Measurements from ENCODE around the gene CHD8.
"Not testable (repeated sequence)": the region's sequence is repeated elsewhere in the genome, so short reads cannot be mapped to it uniquely, and the experiment has no call there.

CHD8 gene, protein sequence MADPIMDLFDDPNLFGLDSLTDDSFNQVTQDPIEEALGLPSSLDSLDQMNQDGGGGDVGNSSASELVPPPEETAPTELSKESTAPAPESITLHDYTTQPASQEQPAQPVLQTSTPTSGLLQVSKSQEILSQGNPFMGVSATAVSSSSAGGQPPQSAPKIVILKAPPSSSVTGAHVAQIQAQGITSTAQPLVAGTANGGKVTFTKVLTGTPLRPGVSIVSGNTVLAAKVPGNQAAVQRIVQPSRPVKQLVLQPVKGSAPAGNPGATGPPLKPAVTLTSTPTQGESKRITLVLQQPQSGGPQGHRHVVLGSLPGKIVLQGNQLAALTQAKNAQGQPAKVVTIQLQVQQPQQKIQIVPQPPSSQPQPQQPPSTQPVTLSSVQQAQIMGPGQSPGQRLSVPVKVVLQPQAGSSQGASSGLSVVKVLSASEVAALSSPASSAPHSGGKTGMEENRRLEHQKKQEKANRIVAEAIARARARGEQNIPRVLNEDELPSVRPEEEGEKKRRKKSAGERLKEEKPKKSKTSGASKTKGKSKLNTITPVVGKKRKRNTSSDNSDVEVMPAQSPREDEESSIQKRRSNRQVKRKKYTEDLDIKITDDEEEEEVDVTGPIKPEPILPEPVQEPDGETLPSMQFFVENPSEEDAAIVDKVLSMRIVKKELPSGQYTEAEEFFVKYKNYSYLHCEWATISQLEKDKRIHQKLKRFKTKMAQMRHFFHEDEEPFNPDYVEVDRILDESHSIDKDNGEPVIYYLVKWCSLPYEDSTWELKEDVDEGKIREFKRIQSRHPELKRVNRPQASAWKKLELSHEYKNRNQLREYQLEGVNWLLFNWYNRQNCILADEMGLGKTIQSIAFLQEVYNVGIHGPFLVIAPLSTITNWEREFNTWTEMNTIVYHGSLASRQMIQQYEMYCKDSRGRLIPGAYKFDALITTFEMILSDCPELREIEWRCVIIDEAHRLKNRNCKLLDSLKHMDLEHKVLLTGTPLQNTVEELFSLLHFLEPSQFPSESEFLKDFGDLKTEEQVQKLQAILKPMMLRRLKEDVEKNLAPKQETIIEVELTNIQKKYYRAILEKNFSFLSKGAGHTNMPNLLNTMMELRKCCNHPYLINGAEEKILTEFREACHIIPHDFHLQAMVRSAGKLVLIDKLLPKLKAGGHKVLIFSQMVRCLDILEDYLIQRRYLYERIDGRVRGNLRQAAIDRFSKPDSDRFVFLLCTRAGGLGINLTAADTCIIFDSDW (N-terminal part only)

DNA sequence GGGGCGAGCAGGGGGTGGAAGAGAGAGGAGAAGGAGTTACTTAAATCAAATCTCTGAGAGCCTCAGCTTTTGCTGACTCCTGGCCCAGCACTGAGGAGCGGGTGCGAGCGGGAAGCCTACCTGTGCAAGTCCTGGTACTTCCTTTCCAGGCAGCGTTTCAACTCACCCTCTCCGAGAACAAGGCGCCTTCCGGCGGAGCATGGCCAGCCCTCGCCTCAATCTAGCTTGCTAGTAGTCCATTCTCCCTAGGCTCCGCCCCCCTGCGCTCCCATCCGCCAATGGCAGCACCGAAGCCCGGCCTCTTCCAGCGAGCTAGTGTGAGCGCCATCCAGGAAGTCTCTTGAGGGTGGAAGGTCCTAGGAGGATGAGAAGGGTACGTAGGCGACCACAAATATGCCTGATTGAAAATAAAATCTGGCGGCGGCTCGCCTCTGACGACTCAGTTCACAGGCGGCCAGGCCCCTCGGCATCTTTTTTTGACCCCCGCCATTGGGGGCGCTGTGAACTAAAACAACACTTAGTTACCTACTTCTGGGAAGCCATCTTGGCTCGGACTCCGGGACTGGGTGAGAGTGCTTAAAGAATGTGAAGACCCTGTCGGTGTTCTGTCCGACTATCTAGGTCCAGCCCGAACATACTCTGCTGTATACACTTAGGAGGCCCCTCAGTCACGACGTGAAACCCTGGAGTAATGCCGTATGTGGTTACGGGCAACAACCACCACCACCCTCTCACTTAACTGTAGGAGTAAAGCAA is at the start of gene CHD8:
Gene CHD8, minus strand, starts transcription at position 212 of the 756 bp plus-strand sequence. CDS start 24,480 bp downstream, outside the sequence.
- peak; percentile 99 for FAIRE-seq

DNA sequence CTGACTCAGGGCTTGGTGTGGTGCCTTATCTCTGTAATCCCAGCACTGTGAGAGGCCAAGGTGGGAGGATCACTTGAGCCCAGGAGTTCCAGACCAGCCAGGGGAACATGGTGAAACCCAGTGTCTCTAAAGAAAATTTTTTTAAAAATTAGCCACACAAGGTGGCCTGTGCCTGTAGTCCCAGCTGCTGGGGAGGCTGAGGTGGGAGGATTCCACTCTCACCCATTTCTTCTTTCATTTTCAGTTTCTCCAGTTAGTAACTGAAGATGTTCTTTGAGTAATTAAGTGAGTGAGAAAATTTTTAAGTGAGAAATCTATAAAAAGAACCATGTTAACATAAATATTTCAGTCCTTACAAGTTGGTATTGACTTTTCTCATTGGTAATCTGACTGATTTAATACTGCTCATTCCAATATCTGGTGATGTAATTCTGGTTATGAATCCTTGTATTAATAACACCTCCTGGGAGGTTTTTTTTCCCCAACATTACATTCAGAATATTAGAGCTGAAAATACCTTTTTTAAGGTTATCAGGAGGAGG is 49.2 kb upstream of the CHD8 start:
- no peak for FAIRE-seq

DNA sequence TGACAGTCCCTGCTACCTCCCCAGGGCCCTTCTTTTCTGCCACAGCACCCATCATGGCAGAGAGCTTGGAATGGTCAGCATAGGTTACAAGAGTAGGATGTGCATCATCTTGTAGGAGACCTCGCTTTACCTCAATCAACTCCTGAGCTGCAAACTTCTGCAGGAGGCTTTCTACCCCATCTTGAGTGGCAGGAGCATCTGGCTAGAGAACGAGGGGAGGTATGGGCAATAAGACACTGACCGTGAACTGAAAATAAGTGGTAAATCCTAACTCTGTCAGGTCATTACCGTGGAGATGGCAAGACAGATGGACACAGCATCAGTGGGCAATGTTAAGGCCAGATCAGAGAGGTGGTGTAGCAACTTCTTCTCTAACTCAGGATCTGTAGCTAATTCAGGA is 47.5 kb upstream of the CHD8 start:
- no peak for FAIRE-seq

DNA sequence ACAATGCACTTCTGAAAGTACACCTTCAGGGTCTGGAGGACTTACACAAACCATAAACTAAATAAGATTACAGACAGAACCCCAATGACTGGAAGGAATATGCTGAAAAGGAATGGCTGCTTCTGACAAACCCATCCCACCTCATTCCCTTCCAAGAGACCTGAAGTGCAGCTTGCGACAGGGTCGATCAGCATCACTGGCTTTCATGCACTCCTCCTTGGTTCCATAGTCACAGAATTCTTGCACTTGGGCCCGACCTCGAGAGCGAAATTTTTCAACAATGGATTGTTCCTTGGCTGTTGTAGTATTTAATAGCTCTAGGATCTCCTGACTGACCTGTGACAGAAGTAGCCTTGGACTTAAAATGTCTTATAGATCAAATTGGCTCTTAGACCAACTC is 45.6 kb upstream of the CHD8 start:
- FAIRE-seq: no peak

DNA sequence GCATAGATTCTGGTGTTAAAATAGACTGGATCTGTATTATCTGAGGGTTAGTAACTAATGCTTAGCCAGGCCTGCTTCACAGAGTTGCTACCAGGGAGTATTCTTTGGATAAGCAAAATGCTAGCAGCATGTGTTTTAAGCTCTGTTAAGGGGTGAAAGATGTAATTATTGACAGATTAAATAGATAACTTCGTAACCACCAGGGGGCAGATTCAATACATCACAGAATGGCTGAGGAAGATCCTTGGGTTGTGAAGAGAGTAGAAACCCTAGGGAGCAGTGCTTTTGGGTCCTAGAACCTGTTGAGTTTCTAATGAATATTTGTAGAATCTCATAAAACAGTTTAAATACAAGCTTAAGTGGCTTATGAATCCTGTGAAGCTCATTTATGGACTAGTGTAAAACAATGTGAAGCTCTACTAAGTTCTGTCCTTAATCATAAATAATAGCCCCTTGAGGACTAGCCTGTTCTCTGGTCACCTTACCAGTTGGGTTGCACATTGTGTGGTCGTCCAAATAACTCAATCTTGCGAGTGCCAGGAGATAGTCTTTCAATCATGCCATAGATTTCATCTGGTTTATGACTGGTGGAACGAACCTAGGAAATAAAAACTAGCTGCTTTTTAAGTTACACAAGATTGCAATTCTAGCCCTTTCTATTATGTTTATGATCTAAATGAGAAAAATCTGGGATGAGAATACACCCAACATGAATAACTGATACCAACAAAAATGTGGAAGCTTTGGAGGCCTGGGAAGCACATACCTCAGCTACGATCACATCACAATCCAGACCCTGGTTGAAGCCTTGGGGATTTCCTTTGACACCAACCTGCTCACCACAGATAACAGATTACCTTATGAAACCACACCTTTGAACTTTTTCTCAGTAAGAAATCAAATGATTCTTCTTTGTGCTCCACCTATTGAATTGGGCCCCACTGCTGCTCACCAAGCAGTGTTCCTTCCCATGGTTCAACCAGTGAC is 42.9 kb upstream of the CHD8 start:
- no peak for FAIRE-seq

DNA sequence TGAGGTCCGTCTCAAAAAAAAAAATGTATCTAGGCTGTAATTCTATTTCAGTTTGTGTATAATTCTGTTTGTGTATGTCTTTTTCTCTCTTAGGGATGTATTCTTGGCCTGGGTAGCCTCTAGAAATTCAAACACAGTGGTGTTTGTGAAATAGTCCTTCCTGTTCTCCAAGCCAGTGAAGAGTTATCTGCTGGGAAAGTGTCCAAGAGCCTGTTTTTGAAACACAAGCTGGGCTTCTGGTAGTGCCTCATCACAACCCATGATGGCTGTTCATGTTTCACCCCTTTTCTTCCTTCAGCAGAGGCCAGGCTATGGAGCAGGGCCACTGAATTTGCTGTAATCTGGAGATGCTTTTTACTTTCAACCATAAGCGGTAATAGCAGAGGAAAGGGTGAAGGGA is 40.5 kb upstream of the CHD8 start:
- no peak for FAIRE-seq

DNA sequence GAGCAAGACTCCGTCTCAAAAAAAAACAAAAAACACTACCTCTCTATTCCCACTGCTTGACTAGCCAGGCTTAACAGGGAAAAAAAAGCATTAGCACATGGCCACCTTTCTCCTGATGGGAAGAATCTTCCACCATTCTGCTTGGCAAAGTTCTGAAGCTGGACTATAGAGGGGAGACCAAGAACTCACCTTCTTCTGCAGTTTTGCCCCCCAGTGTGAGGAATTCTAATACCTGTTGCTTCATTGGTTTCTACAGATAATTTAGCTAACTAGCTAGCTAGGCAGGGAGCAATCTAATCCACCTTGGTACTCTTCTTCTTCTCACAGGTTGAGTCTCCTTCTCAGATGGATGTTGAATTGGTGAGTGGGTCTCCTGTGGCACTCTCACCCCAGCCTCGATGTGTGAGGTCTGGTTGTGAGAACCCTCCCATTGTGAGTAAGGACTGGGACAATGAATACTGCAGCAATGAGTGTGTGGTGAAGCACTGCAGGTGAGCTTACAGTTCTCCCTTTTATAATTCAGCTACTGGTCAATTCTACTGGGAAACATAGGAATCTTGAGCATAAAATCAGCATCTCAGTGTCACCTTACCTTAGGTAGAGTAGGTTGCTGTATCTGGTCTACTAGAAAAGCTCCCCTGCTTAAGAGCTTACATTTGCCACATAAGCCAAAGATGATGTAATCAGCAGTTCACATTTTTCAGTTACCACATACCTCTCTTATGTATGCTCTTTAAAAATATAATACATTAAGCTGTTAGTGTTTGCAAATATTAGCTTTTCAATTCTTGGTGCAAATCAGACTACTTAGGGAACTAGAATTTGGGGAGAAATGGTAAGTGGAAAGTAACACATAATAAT is 39.2 kb upstream of the CHD8 start:
- FAIRE-seq: no peak

DNA sequence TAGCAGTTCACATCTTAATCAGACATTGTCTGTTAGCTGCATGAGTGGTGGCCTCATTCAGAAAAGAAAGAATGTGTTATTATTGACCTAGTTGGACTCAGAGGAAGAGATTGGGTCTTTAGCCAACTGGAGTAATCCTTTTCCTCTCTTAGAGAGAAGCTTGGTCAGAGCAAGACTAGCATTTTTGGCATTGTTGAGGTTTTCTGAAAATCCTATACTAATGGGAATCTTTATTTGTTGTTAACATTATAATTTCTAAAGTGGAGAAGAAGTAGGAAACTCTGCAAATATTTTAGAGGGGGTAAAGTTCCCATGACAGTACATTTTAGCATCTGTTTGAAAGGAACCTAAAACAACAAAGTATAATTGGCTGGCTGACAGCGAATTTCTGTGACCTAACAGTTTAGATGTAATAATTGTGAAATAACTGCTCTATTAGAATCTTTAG is 30.7 kb upstream of the CHD8 start:
- no peak for FAIRE-seq

DNA sequence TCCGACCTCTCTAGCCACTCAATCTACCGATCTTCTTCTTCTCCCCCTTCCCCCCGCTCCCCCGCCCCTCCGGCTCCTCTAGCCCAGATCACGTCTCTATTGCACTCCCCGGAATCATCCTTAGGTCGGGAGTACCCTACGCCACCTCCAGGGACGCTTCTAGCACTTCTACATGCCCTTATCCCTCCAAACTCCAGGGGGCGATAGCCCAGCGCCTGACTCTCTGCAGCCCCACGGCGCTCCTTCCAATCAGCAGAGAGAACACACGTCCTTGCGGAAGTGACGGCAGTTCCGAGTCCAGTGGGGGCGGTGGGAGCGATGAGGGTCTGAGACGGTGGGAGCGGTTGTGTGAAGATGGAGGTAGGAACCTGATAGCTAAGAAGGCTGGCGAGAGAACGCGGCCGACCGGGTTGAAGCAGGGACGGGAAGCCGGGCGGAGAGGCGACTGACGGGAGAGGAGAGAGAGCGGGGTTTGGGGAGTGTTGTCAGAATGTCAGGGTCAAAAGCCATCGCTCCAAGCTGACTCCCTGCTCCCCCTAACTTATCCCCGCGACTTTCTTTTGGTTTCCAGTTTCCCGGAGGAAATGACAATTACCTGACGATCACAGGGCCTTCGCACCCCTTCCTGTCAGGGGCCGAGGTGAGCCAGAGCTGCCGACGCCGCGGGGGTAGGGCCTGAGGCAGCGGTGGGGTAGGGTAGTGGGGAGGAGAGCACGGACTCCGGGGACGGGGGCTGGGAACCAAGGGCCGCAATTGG is 21.2 kb upstream of the CHD8 start, which contains the start of the genes RAB2B and TOX4:
Gene RAB2B, minus strand, starts transcription at position 35 of the 757 bp plus-strand sequence. CDS start 87 bp downstream, outside the sequence.
Gene TOX4, plus strand, starts transcription at position 271 of the 757 bp plus-strand sequence. Its CDS starts 84 bp downstream, at position 355.
- FAIRE-seq: peak; percentile 94

DNA sequence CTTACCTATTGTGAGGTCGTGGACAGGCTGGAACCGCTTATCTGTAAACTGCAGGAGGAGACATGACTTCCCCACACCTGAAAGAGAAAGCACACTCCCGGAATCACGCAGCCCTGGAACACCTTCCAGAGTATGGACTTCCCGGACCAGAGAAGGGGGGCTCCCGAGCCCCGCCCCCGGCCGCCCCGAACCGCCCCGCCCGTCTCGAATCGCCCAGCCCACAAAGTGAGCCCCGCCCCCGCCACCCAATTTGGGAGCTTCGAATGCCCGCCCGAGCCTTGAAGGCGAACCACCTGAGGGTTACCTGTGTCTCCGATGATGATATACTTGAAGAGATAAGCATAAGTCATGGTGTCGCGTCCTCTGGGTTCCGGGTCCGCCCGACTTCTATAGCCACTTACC is 20.6 kb upstream of the CHD8 start:
- FAIRE-seq: no peak

DNA sequence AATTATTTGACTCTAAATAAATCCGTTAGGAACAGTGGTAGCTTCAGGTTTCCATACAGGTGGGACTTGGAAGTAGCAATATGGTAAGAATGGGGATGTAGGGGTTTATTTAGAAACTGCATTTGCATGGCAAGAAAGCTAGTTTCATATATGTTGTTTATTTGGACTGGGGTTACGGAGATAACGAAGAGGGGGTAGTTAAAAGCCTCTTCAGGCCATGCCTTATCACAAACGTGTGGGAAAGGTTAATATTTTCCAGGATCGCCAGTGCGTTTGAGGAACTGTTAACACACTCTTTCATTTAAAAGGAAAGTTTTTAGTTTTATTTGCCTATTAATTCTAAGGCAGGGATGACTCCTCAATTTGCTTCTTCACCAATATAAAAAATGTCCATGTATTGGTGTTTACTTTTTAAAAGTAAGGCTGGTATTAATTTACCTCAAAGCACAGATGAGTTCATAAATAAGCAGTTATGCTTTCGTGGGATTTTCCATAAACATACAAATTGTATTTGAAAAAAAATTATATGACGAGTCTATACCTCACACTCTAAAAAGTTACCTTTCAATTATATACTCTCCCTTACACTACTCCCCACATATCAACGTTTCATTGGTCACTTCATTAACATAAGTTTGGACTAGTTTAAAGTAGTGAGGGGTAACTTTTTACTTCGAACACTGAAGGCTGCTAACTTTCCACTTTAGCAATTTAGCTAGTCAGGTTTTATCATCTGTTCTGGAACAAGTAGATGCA is 20.0 kb upstream of the CHD8 start:
- no peak for FAIRE-seq

DNA sequence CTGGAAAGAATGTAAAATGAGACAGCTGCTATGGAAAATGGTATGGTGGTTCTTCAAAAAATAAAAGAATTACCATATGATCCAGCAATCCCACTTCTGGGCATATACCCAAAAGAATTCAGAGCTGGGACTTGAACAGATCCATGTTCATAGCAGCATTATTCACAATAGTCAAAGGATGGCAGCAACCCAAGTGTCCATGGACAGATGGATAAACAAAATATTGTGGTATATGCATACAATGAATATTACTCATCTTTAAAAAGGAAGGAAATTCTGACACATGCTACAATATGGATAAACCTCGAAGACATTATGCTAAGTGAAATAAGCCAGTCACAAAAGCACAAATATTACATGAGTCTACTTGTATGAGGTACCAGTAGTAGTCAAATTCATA is 11.7 kb upstream of the CHD8 start:
- no peak for FAIRE-seq

DNA sequence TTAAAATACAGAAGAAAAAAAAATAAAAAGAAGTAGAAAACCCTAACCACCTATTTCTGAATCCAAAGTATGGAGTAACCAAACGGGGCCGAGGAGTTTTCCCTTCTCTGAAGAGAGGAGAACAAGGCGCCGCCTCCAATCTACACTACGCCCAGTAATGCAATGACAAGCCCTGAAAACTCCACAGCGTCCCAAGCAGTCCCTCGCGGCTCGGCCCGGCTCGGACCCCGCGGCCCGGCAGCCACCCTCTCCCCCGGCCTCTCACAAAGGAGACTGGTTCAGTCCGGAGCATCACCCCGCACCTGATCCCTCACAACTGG is 371 bp downstream of the CHD8 start:
- no peak for FAIRE-seq

DNA sequence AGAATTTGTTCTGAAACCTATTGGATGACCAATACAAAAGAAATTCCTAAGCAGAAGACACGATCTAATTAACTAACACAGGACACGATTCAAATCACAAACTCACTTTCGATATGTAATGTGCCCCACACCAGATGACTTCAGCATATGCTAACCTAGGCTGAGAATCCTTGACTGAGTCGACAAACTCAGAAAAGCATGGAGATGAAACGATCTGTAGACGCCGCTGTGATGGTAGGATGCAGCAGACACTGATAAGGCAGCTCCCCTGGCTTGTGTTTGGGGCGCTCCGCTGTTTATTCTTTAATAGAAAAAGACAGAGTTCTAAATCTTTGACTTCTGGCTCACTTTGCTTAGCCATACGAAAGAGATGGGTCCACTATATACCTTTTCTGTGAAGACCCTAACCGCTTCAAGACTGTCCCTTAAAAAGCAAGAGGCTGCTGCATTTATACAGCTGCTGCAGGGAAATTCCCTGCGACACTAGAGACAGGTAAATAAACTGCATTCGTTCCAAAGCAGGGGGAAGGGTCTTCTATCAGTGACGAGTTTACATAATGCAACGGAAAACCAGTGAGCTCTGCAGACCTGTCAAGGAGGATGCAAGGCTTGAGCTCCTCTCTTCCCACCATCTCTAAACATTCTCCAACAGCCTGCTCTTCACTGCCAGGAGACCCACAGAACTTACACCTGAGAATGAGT is 929 bp downstream of the CHD8 start:
- no peak for FAIRE-seq

DNA sequence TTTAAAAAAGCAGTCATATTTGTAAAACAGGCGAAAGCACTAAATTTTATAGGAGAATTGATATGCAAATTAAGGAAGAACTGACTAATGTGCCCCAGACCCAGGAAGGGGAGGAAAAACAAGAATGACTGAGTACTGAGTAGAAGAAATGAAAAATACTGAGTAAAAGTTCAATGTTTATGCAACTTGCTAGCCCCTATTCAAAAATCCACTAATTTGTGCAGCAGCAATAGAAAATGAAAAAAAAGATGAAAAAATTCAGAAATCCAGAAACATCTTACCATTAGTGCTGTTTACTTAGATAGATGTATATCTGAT is 6.1 kb downstream of the CHD8 start:
- FAIRE-seq: no peak

DNA sequence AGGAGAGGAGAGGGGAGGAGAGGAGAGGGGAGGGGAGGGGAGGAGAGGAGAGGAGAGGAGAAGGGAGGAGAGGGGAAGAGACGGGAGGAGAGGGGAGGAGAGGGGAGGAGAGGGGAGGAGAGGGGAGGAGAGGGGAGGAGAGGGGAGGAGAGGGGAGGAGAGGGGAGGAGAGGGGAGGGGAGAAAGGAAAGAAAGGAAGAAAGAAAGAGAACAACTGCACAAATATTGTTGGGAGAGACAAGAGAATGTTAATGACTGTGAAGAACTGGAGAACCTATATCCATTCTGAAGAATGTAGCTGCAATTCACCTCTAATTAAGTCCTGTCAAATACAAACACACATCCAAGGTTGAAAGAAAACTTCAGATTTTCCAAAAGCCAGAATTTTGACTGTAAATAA is 13.3 kb downstream of the CHD8 start:
- not testable (repeated sequence) for FAIRE-seq

DNA sequence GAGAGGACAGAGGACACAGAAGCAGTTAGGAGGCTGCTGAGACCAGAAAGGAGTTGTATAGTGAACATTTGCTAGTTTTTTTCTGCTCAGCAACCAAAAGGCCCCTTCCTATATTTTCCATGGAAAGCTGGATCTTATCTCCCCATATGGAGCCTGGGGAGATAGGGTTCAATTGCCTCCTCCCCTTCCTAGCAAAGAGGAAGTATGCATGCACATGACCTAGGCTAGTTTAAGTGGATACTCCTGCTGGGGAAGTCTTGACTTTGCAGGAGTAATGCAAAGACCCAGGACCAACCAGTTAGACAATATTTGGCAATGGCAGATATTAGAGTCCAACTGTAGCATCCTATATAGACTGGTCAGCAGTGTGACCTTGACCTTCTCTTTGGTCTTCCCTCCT is 15.1 kb downstream of the CHD8 start:
- no peak for FAIRE-seq
